Stimulated activated CD4-positive, alpha-beta T cell treated with anti-CD3 and anti-CD28 coated beads, TNF-alpha, amount 100 ng/mL, for 4 hours (primary cell): ENCODE results near the gene ZNF446.
"Not testable (repeated sequence)": the region's sequence is repeated elsewhere in the genome, so short reads cannot be mapped to it uniquely, and the experiment has no call there.

Experiments used
- DNase-seq, 3 experiments: peaks; one replicate each; pipeline ENCODE4 v3.0.0-alpha.2; 2020; ENCODE audit warnings: low read depth in 3 of 3

ZNF446 gene

DNA sequence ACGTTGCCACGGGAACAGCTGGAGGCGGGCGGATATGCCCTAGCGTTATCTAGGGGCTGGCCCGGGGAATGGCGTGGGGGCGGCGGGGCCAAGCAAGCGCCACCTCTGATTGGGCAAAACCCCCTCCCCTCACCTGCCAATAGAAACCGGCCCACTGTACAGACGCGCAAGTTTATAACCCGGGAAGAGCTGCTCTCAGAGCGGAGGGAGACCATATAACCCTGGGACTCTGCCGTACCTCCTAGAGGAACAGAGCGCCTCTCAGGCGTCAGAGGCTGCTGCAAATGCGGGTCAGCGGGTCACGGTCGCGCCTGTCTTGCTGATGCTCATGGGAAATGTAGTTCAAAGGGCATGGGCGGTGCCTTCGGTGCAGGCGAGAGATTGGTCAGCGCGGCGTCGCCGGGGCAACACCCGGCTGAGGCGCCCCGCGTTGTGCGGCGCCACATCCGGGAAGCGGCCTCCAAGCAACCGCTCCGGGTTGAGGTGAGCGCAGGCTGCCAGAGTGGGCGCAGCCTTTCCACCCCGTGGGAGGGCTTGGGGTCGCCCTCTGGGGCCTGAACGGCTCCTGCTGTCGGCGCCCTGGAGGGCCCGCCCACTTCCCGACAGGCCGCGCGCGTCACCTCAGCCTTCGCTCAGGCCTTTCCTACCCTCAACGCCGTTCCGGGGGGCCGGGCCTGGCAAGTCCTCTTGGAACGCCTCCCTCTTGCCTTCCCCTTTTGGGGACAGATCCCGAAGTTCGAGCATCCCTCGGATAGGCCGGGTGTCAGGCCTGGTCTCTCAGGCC lies at the start of gene ZNF446:
TSS of gene ZNF446 (plus strand) at position 639 of the 784 bp plus-strand sequence. CDS start 867 bp downstream, outside the sequence.
- DNase-seq: peak; percentile 86 to 91 (median 90)

- no peak for DNase-seq
Observed at GRCh38 chr19:58428617-58429016, 47.5 kb upstream of the ZNF446 start.

GRCh38 chr19:58429745-58430144 lies 46.4 kb upstream of the ZNF446 start:
- DNase-seq: no peak

DNA sequence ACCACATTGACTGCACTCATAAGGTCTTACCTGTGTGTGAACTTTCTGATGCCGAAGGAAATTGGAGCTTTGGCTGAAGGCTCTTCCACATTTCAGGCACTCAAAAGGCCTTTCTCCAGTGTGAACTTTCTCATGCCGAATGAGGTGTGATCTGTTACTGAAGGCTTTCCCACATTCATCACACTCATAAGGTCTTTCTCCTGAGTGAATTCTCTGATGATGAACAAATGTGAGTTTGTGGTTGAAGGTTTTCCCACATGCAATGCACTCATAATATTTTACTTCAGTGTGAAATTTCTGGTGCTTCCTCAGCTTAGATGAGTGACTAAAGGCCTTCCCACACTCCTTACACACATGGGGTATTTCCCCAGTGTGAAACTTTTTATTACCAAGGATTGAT lies 41.9 kb upstream of the ZNF446 start:
- DNase-seq: no peak

DNA sequence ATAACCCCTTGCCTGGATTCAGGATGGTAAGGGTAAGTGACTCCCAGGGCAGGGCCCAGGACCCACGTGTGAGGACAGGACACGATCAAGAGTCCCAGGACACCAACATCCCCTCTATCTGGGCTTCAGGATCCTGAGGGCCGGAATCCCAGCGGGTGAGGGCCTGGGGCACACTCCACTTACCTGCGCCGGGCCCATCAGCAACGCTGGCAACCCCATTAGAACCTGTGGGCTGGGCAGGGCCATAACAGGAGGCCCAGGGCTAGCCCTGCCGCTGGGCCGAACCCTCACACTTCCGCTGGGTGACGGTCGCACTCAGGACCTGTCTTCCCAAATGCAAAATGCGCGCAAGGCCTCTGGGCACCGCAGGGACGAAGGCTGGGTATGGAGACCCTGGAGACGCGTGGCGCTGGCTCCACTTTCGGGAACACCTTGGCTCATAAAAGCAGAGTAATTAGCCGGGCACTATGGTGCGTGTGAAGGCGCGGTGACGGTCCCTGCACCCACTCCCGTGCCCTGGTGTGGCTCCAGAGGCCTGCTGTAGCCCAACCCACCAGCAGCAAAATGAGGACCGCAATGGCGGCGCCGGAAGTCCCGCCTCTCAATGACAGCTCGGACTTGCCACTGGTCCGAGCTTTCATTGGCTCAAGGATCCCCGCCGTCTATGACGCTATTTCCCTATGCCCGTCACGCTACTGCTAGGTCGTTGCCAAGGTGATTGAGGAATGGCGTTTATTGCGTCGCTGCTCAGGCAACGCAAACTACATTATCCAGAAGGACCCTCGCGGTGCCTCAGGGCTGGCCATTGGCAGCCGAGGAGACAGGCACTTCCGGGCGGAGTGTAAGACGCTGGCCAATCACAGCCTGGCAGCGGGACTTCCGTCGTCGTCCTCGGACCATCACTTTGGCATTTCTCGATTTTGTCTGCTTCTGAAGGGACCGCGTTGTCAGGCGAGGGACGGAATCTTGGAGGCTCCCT lies 36.3 kb upstream of the ZNF446 start, which contains the start of gene ZNF132:
TSS of gene ZNF132 (minus strand) at position 578 of the 979 bp plus-strand sequence. CDS start at position 246, 332 bp downstream.
- peak; percentile 67 to 91 (median 85) for DNase-seq

- DNase-seq: no peak
Observed at GRCh38 chr19:58440556-58440955, 35.6 kb upstream of the ZNF446 start.

- DNase-seq: not testable (repeated sequence)
Observed at GRCh38 chr19:58442986-58443385, 33.2 kb upstream of the ZNF446 start.

- not testable (repeated sequence) for DNase-seq
Observed at GRCh38 chr19:58448860-58449259, 27.3 kb upstream of the ZNF446 start.

- not testable (repeated sequence) for DNase-seq
Observed at GRCh38 chr19:58449980-58450379, 26.2 kb upstream of the ZNF446 start.

GRCh38 chr19:58450856-58451357 lies 25.2 kb upstream of the ZNF446 start:
- no peak for DNase-seq

DNA sequence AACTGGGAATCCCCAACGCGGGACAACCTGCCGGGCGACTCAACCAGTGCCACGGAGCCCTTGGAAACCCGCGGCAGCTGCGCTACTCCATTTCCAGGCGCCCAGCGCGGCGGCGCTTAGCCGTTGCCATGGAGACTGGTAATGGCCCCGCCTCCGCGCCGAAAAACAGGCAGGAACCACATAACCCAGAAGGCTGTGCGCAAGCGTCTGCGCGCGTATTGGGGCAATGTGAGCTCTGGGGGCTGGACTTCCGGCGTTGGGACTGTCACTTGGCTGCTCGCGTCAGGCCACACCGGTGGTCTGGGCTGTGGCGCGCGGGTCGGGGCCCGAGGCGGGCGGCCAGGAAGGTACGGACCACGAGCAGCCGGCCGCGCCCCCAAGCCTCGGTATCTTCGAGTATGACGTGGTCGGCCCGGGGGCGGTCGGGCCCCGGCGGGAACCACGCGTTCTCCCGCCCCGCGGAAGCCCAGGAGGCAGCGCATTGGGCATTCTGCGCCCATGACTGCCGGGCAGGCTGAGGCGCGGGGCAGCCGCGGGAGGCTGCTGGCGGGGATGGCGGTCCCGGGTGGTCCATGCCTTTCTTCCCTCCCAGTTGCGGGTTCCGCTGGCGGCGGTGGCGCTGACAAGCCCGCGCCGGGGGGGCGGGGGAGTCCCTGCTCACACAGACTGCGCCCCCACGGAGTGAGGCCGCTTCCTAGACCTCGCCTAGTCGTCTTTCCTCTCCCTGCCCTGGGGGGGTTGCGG lies 24.6 kb upstream of the ZNF446 start, which contains the start of gene ZNF324B:
TSS of gene ZNF324B (plus strand) at position 265 of the 744 bp plus-strand sequence. CDS start 2,080 bp downstream, outside the sequence.
- peak; percentile 85 to 95 (median 95) for DNase-seq

- DNase-seq: no peak
Observed at GRCh38 chr19:58453743-58454142, 22.4 kb upstream of the ZNF446 start.

- DNase-seq: no peak
Observed at GRCh38 chr19:58455306-58455705, 20.8 kb upstream of the ZNF446 start.

DNA sequence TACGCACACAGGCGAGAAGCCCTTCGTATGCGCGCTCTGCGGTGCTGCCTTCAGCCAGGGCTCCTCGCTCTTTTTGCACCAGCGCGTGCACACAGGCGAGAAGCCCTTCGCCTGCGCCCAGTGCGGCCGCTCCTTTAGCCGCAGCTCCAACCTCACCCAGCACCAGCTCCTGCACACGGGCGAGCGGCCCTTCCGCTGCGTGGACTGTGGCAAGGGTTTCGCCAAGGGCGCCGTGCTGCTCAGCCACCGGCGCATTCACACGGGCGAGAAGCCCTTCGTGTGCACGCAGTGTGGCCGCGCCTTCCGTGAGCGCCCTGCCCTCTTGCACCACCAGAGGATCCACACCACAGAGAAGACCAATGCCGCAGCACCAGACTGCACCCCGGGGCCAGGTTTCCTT lies 20.0 kb upstream of the ZNF446 start:
- no peak for DNase-seq

- no peak for DNase-seq
Observed at GRCh38 chr19:58460039-58460438, 16.1 kb upstream of the ZNF446 start.

DNA sequence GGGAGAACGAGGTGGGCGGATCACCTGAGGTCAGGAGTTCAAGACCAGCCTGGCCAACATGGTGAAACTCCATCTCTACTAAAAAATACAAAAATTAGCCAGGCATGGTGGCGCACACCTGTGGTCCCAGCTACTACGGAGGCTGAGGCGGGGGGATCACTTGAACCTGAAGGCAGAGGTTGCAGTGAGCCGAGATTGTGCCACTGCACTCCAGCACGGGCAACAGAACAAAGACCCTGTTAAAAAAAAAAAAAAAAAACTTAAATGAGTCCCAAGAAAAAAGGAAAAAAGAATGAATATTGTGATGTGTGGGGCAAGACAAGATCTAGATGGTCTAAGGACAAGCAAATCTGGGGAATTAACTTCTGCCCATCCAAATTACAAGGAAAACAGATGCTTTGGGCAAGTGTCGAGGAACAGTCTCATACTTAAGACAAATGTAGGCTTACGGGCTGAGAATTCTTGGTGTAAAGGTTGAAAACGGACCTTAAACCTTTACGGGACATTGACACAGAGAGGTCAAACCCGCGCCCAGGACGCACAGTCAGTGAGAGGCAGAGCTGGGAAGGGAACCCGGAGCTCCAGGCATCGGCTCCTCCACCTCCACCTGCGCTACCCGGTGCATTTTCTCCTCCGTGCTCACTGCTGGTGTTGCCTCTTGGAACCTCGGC lies 9.9 kb upstream of the ZNF446 start:
- no peak for DNase-seq

GRCh38 chr19:58466760-58467589 lies 9.2 kb upstream of the ZNF446 start, which contains the start of gene ZNF324:
Gene ZNF324 (plus strand): TSS chr19:58467080. CDS start chr19:58469186, 2,106 bp downstream.
- DNase-seq: peak; percentile 92 to 96 (median 96)

- no peak for DNase-seq
Observed at GRCh38 chr19:58468216-58468839, 7.8 kb upstream of the ZNF446 start.
